ENCODE measurements around the gene NRP2.

GRCh38 chr2:205816268-205816667, 134.0 kb downstream of the NRP2 start:
- TF ChIP-seq CTCF (IDR thresholded peaks at IDR 0.05) (no peak), POLR2A (IDR thresholded peaks at IDR 0.05) (no peak)

Data from transverse colon (tissue), 3 donors.